ENCODE data around the gene TMCC3.

GRCh38 chr12:94678379-94678778 is 28.0 kb upstream of the TMCC3 start:
- TF ChIP-seq SIN3A (IDR thresholded peaks at IDR 0.05; ENCODE audit: borderline replicate concordance, insufficient read depth, low read length): no peak
- TF ChIP-seq POLR2AphosphoS5 (IDR thresholded peaks at IDR 0.05; ENCODE audit: low read depth, low read length): no peak

All from PFSK-1 (cell line).